ENCODE results near the gene BCL2L13.
A peak's percentile ranks its signal among the peaks of the same experiment; 100 is the strongest.

The BCL2L13 gene

DNA sequence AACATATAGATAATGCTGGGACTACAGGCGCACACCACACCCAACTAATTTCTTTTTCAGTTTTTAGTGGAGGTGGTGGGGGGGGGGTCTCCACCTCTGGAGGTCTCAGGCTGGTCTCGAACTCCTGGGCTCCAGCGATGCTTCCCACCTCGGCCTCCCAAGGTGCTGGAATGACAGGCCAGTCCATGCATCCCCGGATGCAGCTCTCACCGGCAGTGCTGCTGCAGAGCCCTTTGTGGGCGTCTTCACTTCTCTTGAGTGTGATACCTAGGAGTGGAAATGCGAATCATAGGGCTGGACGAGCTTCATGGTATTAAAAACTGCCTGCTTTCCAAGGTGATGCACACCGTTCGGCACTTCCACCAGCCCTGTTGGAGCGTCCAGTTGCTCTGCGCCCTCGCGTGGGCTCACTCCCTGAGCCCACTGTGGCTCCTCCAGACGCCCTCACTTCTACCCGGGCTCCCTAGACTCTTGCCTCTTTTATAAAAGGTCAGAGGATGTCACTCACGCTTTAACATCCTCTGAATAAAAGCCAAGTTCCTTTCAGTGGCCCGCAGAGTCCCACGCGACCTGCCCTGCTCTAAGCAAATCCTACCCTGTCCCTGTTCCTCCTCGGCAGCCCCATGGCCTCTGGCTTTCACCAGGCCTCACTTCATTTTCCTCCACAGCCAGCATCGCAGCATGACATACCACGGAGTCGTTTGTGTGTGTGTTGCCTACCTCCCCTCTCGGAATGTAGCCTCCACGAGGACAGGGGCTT, 136.5 kb downstream of the BCL2L13 start:
- Histone ChIP-seq H3K4me1 (ENCODE audit: control insufficient read depth in 2 of 2, insufficient read depth in 2 of 2, low read length in 2 of 2) (peaks cover 21 to 23% of the 10 kb centered on the region in 2 donors), H3K9me3 (ENCODE audit: control insufficient read depth in 2 of 2, low read length in 2 of 2) (no peaks in the 10 kb centered on the region), H3K4me3 (ENCODE audit: low read length in 2 of 2) (peak overlapping the region; percentile 38 to 64), H3K36me3 (ENCODE audit: control insufficient read depth in 2 of 2, insufficient read depth in 2 of 2, low read length in 2 of 2) (no peaks in the 10 kb centered on the region), H3K27me3 (ENCODE audit: control insufficient read depth in 2 of 2, insufficient read depth in 2 of 2, low read length in 2 of 2) (no peaks in the 10 kb centered on the region), H3K27ac (ENCODE audit: low read depth in 2 of 2, low read length in 2 of 2) (peak overlapping the region in 1 of 2 donors; percentile 58), H3K9ac (ENCODE audit: low read depth in 1 of 2, low read length in 2 of 2) (no peak overlapping the region)

DNA sequence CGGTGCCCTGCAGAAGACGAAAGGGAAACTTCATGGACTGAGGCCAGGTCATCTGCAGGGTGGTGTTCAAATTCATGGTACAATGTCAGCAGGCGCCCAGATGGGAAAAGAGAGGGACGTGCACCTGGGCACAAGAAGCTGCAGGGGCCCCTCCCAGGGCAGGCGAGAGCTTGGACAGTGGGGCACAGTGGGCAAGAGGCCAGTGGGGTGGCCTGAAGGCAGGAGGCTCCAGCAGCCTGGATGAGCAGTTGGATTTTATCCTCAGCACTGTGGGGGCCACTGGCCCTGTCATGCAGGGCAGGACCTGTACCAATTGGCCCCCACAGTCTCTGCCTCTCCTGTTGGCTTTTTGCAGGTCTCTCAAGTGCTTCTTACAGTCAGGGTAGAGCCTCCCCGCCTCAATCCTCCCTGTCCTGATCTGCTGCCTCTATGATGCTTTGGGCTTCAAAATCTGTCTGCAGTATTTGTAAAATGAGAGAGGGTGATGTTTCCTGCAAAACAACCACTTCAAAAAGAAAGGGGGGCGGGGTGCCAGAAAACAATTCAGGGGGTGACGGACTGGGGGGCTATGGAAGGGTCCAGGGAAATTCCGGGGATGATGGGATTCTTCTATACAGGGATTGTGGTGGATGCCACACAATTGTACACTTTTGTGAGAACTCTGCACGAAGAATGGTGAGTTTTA, 137.4 kb downstream of the BCL2L13 start:
- no peak overlapping the region for H3K27ac ChIP-seq (ENCODE audit: low read depth in 2 of 2, low read length in 2 of 2)
- no peaks in the 10 kb centered on the region for H3K9me3 ChIP-seq (ENCODE audit: control insufficient read depth in 2 of 2, low read length in 2 of 2)
- H3K9ac ChIP-seq (ENCODE audit: low read depth in 1 of 2, low read length in 2 of 2) = no peak overlapping the region
- H3K36me3 ChIP-seq (ENCODE audit: control insufficient read depth in 2 of 2, insufficient read depth in 2 of 2, low read length in 2 of 2) = no peaks in the 10 kb centered on the region
- peaks cover 21 to 22% of the 10 kb centered on the region in 2 donors for H3K4me1 ChIP-seq (ENCODE audit: control insufficient read depth in 2 of 2, insufficient read depth in 2 of 2, low read length in 2 of 2)
- no peak overlapping the region for H3K4me3 ChIP-seq (ENCODE audit: low read length in 2 of 2)
- H3K27me3 ChIP-seq (ENCODE audit: control insufficient read depth in 2 of 2, insufficient read depth in 2 of 2, low read length in 2 of 2) = no peaks in the 10 kb centered on the region

DNA sequence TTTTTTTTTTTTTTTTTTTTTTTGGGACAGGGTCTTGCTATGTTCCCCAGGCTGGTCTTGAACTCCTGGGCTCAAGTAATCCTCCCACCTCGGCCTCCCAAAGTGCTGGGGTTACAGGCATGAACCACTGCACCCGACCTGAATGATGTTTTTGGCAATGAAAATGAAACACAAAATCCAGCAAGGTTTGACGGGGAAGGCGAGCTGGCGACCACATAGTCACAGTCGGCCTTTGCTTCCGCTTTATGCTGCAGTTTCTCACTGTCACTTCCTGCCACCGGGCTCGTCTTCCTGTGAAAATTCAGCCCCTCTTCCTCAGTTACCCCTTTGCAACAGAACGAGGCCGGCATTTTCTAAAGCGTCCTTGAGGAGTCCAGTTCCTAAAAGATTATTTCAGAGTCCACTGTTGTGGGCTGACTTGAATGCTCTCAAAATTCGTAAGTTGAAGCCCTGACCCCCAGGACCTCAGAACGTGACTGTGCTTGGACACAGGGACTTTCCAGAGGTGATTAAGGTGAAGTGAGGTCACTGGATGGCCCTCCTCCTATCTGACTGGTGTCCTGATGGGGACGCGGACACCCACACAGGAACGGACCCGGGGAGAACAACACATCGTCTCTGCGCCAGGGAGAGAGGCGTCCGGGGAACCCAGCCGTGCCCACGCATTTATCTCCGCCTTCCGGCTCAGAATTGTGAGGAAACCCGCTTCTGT, 138.6 kb downstream of the BCL2L13 start:
- H3K9me3 ChIP-seq (ENCODE audit: control insufficient read depth in 2 of 2, low read length in 2 of 2) = no peaks in the 10 kb centered on the region
- no peaks in the 10 kb centered on the region for H3K27me3 ChIP-seq (ENCODE audit: control insufficient read depth in 2 of 2, insufficient read depth in 2 of 2, low read length in 2 of 2)
- H3K4me1 ChIP-seq (ENCODE audit: control insufficient read depth in 2 of 2, insufficient read depth in 2 of 2, low read length in 2 of 2) = peaks cover 22 to 23% of the 10 kb centered on the region in 2 donors
- H3K9ac ChIP-seq (ENCODE audit: low read depth in 1 of 2, low read length in 2 of 2) = peak overlapping the region; percentile 44 to 68
- peak overlapping the region; percentile 67 to 84 for H3K27ac ChIP-seq (ENCODE audit: low read depth in 2 of 2, low read length in 2 of 2)
- H3K36me3 ChIP-seq (ENCODE audit: control insufficient read depth in 2 of 2, insufficient read depth in 2 of 2, low read length in 2 of 2) = no peaks in the 10 kb centered on the region
- peak overlapping the region; percentile 53 to 74 for H3K4me3 ChIP-seq (ENCODE audit: low read length in 2 of 2)

- Histone ChIP-seq H3K27ac (ENCODE audit: low read depth in 2 of 2, low read length in 2 of 2) (peak overlapping the region; percentile 67 to 84), H3K9ac (ENCODE audit: low read depth in 1 of 2, low read length in 2 of 2) (peak overlapping the region; percentile 44 to 68), H3K36me3 (ENCODE audit: control insufficient read depth in 2 of 2, insufficient read depth in 2 of 2, low read length in 2 of 2) (no peaks in the 10 kb centered on the region), H3K27me3 (ENCODE audit: control insufficient read depth in 2 of 2, insufficient read depth in 2 of 2, low read length in 2 of 2) (no peaks in the 10 kb centered on the region), H3K9me3 (ENCODE audit: control insufficient read depth in 2 of 2, low read length in 2 of 2) (no peaks in the 10 kb centered on the region), H3K4me3 (ENCODE audit: low read length in 2 of 2) (peak overlapping the region; percentile 53 to 74), H3K4me1 (ENCODE audit: control insufficient read depth in 2 of 2, insufficient read depth in 2 of 2, low read length in 2 of 2) (peaks cover 21 to 24% of the 10 kb centered on the region in 2 donors)
These were observed 139.1 kb downstream of the BCL2L13 start for GRCh38 chr22:17777717-17778044.

- no peaks in the 10 kb centered on the region for H3K27me3 ChIP-seq (ENCODE audit: control insufficient read depth in 2 of 2, insufficient read depth in 2 of 2, low read length in 2 of 2)
- H3K9me3 ChIP-seq (ENCODE audit: control insufficient read depth in 2 of 2, low read length in 2 of 2) = no peaks in the 10 kb centered on the region
- no peak overlapping the region for H3K4me3 ChIP-seq (ENCODE audit: low read length in 2 of 2)
- no peak overlapping the region for H3K9ac ChIP-seq (ENCODE audit: low read depth in 1 of 2, low read length in 2 of 2)
- H3K36me3 ChIP-seq (ENCODE audit: control insufficient read depth in 2 of 2, insufficient read depth in 2 of 2, low read length in 2 of 2) = no peaks in the 10 kb centered on the region
- H3K4me1 ChIP-seq (ENCODE audit: control insufficient read depth in 2 of 2, insufficient read depth in 2 of 2, low read length in 2 of 2) = peaks cover 13 to 21% of the 10 kb centered on the region in 2 donors
- H3K27ac ChIP-seq (ENCODE audit: low read depth in 2 of 2, low read length in 2 of 2) = no peak overlapping the region
These were observed 139.9 kb downstream of the BCL2L13 start for GRCh38 chr22:17778412-17778976.

DNA sequence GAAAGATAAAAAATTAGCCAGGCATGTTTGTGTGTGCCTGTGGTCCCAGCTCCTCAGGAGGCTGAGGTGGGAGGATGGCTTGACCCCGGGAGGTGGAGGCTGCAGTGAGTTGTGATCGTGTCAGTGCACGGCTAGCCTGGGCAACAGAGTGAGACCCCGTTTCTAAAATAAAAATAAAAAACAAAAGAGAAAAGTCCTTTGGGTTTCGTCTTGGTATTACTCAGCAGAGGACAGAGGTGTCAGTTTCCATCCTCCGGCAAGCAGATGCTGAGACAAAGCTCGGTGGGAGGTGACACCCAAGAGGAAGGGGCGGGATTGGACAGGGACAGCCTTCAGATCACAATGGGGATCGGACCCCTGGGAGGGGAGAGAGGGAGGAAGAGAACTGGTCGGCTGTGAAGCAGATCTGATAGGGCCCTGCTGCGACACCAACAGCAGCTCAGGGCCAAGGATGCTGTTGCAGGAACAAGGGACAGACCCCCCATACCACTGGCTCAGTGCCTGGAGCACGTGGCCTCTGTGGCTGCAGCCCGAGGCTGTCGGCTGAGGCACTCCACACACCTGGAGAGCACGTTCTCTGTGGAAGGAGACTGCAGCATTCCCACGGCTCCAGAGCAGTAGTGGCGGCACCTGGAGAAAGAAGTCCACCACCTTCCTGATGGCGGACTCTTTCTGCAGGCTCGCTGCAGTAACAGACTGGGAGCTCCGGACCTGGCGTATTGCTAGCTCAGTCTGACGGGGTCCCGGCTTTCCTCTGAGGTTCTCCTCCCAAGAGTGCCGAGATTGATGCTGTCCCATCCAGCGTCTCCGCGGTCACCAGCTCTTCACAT, 140.9 kb downstream of the BCL2L13 start:
- H3K4me3 ChIP-seq (ENCODE audit: low read length in 2 of 2) = no peak overlapping the region
- no peaks in the 10 kb centered on the region for H3K27me3 ChIP-seq (ENCODE audit: control insufficient read depth in 2 of 2, insufficient read depth in 2 of 2, low read length in 2 of 2)
- H3K27ac ChIP-seq (ENCODE audit: low read depth in 2 of 2, low read length in 2 of 2) = no peak overlapping the region
- peaks cover 11 to 20% of the 10 kb centered on the region in 2 donors for H3K4me1 ChIP-seq (ENCODE audit: control insufficient read depth in 2 of 2, insufficient read depth in 2 of 2, low read length in 2 of 2)
- no peak overlapping the region for H3K9ac ChIP-seq (ENCODE audit: low read depth in 1 of 2, low read length in 2 of 2)
- no peaks in the 10 kb centered on the region for H3K36me3 ChIP-seq (ENCODE audit: control insufficient read depth in 2 of 2, insufficient read depth in 2 of 2, low read length in 2 of 2)
- no peaks in the 10 kb centered on the region for H3K9me3 ChIP-seq (ENCODE audit: control insufficient read depth in 2 of 2, low read length in 2 of 2)

DNA sequence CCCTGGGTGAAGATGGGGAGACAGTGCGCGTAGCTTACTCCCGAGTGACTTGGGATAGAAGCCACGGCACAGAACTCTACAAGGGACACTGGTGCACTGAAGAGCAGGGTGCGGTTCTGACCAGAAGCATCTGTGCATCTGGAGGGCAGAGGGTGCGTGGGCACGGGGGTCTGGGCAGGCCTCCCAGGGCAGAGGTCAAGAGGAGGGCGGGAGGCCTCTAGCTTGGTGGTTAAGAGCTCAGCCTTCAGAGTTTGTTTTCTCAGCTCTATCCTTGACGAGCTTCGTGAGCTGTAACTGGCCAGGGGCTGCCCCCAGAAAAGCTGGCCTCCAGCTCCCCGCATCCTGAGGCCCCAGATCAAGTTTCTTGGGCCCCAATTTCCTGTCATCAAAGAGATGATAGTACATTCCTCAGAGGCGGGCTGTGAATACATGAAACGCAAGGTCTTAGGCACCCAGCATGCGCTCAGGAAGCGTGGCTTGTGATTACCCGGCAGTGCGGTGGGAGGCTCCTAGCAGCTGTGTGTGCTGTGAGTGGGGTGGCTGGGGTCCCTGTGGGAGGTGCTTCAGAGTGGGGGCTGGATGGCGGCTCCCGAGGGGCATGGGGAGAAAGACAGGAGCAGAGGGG, 141.7 kb downstream of the BCL2L13 start:
- H3K27me3 ChIP-seq (ENCODE audit: control insufficient read depth in 2 of 2, insufficient read depth in 2 of 2, low read length in 2 of 2) = no peaks in the 10 kb centered on the region
- H3K9ac ChIP-seq (ENCODE audit: low read depth in 1 of 2, low read length in 2 of 2) = no peak overlapping the region
- H3K4me1 ChIP-seq (ENCODE audit: control insufficient read depth in 2 of 2, insufficient read depth in 2 of 2, low read length in 2 of 2) = peaks cover 11 to 20% of the 10 kb centered on the region in 2 donors
- H3K4me3 ChIP-seq (ENCODE audit: low read length in 2 of 2) = no peak overlapping the region
- H3K9me3 ChIP-seq (ENCODE audit: control insufficient read depth in 2 of 2, low read length in 2 of 2) = no peaks in the 10 kb centered on the region
- no peak overlapping the region for H3K27ac ChIP-seq (ENCODE audit: low read depth in 2 of 2, low read length in 2 of 2)
- no peaks in the 10 kb centered on the region for H3K36me3 ChIP-seq (ENCODE audit: control insufficient read depth in 2 of 2, insufficient read depth in 2 of 2, low read length in 2 of 2)
